H1 (cell line): ENCODE results near the gene PIGX. TPM values are rescaled to one million over a fixed set of nuclear protein-coding genes. Genes with fewer than 3 reads are reported as not detected.

Experiments
- CTCF ChIA-PET: fragments of 300-600 bp; sonication (Branson Sonifier 250); formaldehyde crosslinking; loops from one replicate; lab custom pipeline; 2021; ENCODE audit not compliant: partially characterized antibody; lab: Charles Lee
- POLR2A ChIA-PET: fragments of 300-600 bp; sonication (Branson Sonifier 250); formaldehyde crosslinking; loops from one replicate; lab custom pipeline; 2021; ENCODE audit warnings: inconsistent platforms; ENCODE audit not compliant: partially characterized antibody; lab: Charles Lee
- DNase-seq, 2 experiments: peaks; one replicate each; pipeline versions ENCODE4 v3.0.0 to v3.0.0-alpha.2; 2010 to 2022; ENCODE audit warnings: low spot score in 2 of 2, low read depth in 1 of 2, mixed read lengths in 1 of 2
- FAIRE-seq: peaks from 2 replicates; lab custom pipeline; 2011; peaks lifted over from hg19 to GRCh38; lab: Jason Lieb, UNC
- H2AFZ ChIP-seq: 2 replicates; pipeline ENCODE4 v1.8.1; 2012; ENCODE audit warnings: low read length, inconsistent platforms
- H2AK5ac ChIP-seq: 2 replicates; pipeline ENCODE4 v1.6.1; 2013; ENCODE audit warnings: low read depth, low read length
- H2BK120ac ChIP-seq: replicated peaks from 2 replicates; pipeline ENCODE3; 2013; ENCODE audit warnings: low read depth, low read length, inconsistent platforms
- H2BK12ac ChIP-seq: 2 replicates; pipeline ENCODE4 v1.6.1; 2013; ENCODE audit warnings: low read depth, low read length
- H2BK15ac ChIP-seq: 2 replicates; pipeline ENCODE4 v1.6.1; 2013; ENCODE audit warnings: low read length
- H2BK20ac ChIP-seq: 2 replicates; pipeline ENCODE4 v1.6.1; 2013; ENCODE audit warnings: low read length
- H2BK5ac ChIP-seq: 2 replicates; pipeline ENCODE4 v1.6.1; 2013; ENCODE audit warnings: low read depth, low read length
- H3K14ac ChIP-seq: 2 replicates; pipeline ENCODE4 v1.6.1; 2013; ENCODE audit warnings: inconsistent platforms; ENCODE audit not compliant: insufficient read length
- H3K18ac ChIP-seq: 2 replicates; pipeline ENCODE4 v1.6.1; 2013; ENCODE audit warnings: low read length; ENCODE audit errors: extremely low read depth
- H3K23ac ChIP-seq: 2 replicates; pipeline ENCODE4 v1.6.1; 2013; ENCODE audit warnings: inconsistent platforms; ENCODE audit not compliant: insufficient read length
- H3K23me2 ChIP-seq: 2 replicates; pipeline ENCODE4 v1.6.1; 2013; ENCODE audit warnings: low read depth, low read length
- H3K27ac ChIP-seq: 2 replicates; pipeline ENCODE4 v1.6.1; 2011; ENCODE audit warnings: low read depth, low read length, inconsistent platforms
- H3K27me3 ChIP-seq, 4 experiments: replicated peaks in 1 of 4; 1 replicate in 1 of 4; 2 replicates in 3 of 4; pipeline versions ENCODE4 v1.6.1 to v1.8.1; 2011 to 2013; ENCODE audit warnings: low read length in 3 of 4, mild to moderate bottlenecking in 3 of 4, inconsistent platforms in 2 of 4, mixed read lengths in 2 of 4, moderate library complexity in 1 of 4; ENCODE audit not compliant: control insufficient read depth in 3 of 4, insufficient read depth in 3 of 4; ENCODE audit errors: extremely low read depth in 1 of 4
- H3K36me3 ChIP-seq, 4 experiments: 2 replicates each; pipeline versions ENCODE4 v1.6.1 to v1.8.1; 2011 to 2013; ENCODE audit warnings: mild to moderate bottlenecking in 4 of 4, low read length in 3 of 4, moderate library complexity in 2 of 4, control low read depth in 1 of 4, inconsistent platforms in 1 of 4; ENCODE audit not compliant: insufficient read depth in 4 of 4, control insufficient read depth in 2 of 4
- H3K4ac ChIP-seq: replicated peaks from 2 replicates; pipeline ENCODE3; 2013; ENCODE audit warnings: low read length, low read depth, mixed read lengths, inconsistent platforms; ENCODE audit not compliant: insufficient read length
- H3K4me1 ChIP-seq, 4 experiments: replicated peaks in 1 of 4; 1 replicate in 1 of 4; 2 replicates in 3 of 4; pipeline versions ENCODE4 v1.6.1 to v1.8.1; 2011 to 2013; ENCODE audit warnings: low read length in 3 of 4, inconsistent platforms in 2 of 4, mixed read lengths in 1 of 4; ENCODE audit not compliant: insufficient read depth in 4 of 4, control insufficient read depth in 3 of 4
- H3K4me2 ChIP-seq, 2 experiments: 2 replicates each; pipeline versions ENCODE4 v1.6.1 to v1.8.1; 2011 to 2013; ENCODE audit warnings: low read depth in 2 of 2, low read length in 2 of 2, control low read depth in 1 of 2, inconsistent platforms in 1 of 2, mild to moderate bottlenecking in 1 of 2; ENCODE audit not compliant: insufficient read depth in 1 of 2
- H3K4me3 ChIP-seq, 4 experiments: fragments of 200-600, 300-600 bp in 1 of 4; sonication (generic), shearing (Covaris generic), sonication (Bioruptor Twin) in 1 of 4; 2 replicates each; pipeline versions ENCODE4 v1.5.1 to v1.8.1; 2011 to 2016; ENCODE audit warnings: low read length in 4 of 4, low read depth in 3 of 4, control low read depth in 2 of 4, inconsistent platforms in 2 of 4, mild to moderate bottlenecking in 2 of 4, mixed read lengths in 1 of 4, moderate library complexity in 1 of 4; ENCODE audit not compliant: insufficient read depth in 2 of 4; ENCODE audit errors: extremely low read depth in 1 of 4
- H3K56ac ChIP-seq: replicated peaks from 2 replicates; pipeline ENCODE3; 2013; ENCODE audit warnings: low read depth, mild to moderate bottlenecking, mixed read lengths, low read length, inconsistent platforms; ENCODE audit not compliant: insufficient read length
- H3K79me1 ChIP-seq: 2 replicates; pipeline ENCODE4 v1.6.1; 2013; ENCODE audit warnings: low read depth, low read length, control low read depth
- H3K79me2 ChIP-seq, 2 experiments: 2 replicates each; pipeline versions ENCODE4 v1.6.1 to v1.8.1; 2012 to 2013; ENCODE audit warnings: low read length in 2 of 2, mild to moderate bottlenecking in 2 of 2, inconsistent platforms in 1 of 2; ENCODE audit not compliant: insufficient read depth in 2 of 2, control insufficient read depth in 1 of 2
- H3K9ac ChIP-seq, 4 experiments: replicated peaks in 1 of 4; 1 replicate in 1 of 4; 2 replicates in 3 of 4; pipeline versions ENCODE4 v1.6.1 to v1.8.1; 2011 to 2013; ENCODE audit warnings: low read depth in 3 of 4, low read length in 3 of 4, control low read depth in 2 of 4, mild to moderate bottlenecking in 2 of 4, moderate library complexity in 2 of 4, inconsistent platforms in 1 of 4; ENCODE audit errors: extremely low read depth in 1 of 4
- H3K9me3 ChIP-seq, 2 experiments: 2 replicates each; pipeline versions ENCODE4 v1.6.1 to v1.8.1; 2012 to 2013; ENCODE audit warnings: mild to moderate bottlenecking in 2 of 2, moderate library complexity in 2 of 2, control low read depth in 1 of 2, inconsistent platforms in 1 of 2, low read depth in 1 of 2, low read length in 1 of 2, mixed read lengths in 1 of 2; ENCODE audit not compliant: insufficient read depth in 2 of 2
- H4K20me1 ChIP-seq, 2 experiments: replicated peaks in 1 of 2; 2 replicates each; pipeline versions ENCODE3 to v1.8.1; 2011 to 2013; ENCODE audit warnings: inconsistent platforms in 2 of 2, low read length in 2 of 2, mild to moderate bottlenecking in 1 of 2; ENCODE audit not compliant: insufficient read depth in 2 of 2, control insufficient read depth in 1 of 2
- H4K5ac ChIP-seq: 2 replicates; pipeline ENCODE4 v1.6.1; 2013; ENCODE audit warnings: low read length, low read depth, mixed read lengths, inconsistent platforms; ENCODE audit not compliant: insufficient read length
- H4K8ac ChIP-seq: 2 replicates; pipeline ENCODE4 v1.8.0; 2013; ENCODE audit warnings: mild to moderate bottlenecking, moderate library complexity, low read length, inconsistent platforms; ENCODE audit not compliant: insufficient read depth; ENCODE audit errors: extremely low read depth
- H4K91ac ChIP-seq: replicated peaks from 2 replicates; pipeline ENCODE3; 2013; ENCODE audit warnings: low read length, mixed read lengths, inconsistent platforms; ENCODE audit not compliant: insufficient read length
- ASH2L ChIP-seq: fragments of 200-600, 300-600 bp; sonication (generic); IDR thresholded peaks from one replicate; pipeline ENCODE4 v1.7.1; 2017; ENCODE audit warnings: low read length
- GABPA ChIP-seq: IDR thresholded peaks from 2 replicates; pipeline ENCODE4 v1.6.1; 2011; ENCODE audit warnings: mild to moderate bottlenecking, low read length, moderate library complexity, borderline replicate concordance; ENCODE audit not compliant: insufficient read depth
- KDM5A ChIP-seq: fragments of 200-600 bp; IDR thresholded peaks from 2 replicates; pipeline ENCODE4 v1.7.1; 2012; ENCODE audit warnings: mild to moderate bottlenecking, low read length, inconsistent platforms, mixed read lengths
- NANOG ChIP-seq: IDR thresholded peaks from 2 replicates; pipeline ENCODE4 v1.6.1; 2011; ENCODE audit warnings: low read length, low read depth, mild to moderate bottlenecking, inconsistent platforms; ENCODE audit not compliant: insufficient read depth, poor library complexity, severe bottlenecking
- RNF2 ChIP-seq: fragments of 200-900, 300-1000 bp; sonication (generic); IDR thresholded peaks from 2 replicates; pipeline ENCODE4 v1.7.1; 2016; ENCODE audit warnings: borderline replicate concordance, low read depth, mild to moderate bottlenecking, antibody characterized with exemption, low read length; ENCODE audit not compliant: poor library complexity, severe bottlenecking; ENCODE audit errors: missing control alignments
- RXRA ChIP-seq: IDR thresholded peaks from 2 replicates; pipeline ENCODE4 v1.6.1; 2011; ENCODE audit warnings: low read depth, mild to moderate bottlenecking, low read length, moderate library complexity; ENCODE audit not compliant: insufficient read depth
- TAF1 ChIP-seq: IDR thresholded peaks from 2 replicates; pipeline ENCODE4 v1.6.1; 2011; ENCODE audit warnings: mild to moderate bottlenecking, low read depth, low read length
- TBP ChIP-seq: IDR thresholded peaks from 2 replicates; pipeline ENCODE4 v1.6.1; 2011; ENCODE audit warnings: low read depth, low read length, improper control_type of control experiment
- WGBS, 2 experiments: shearing (Covaris generic) in 1 of 2; methylation state at CpG; one replicate each; pipeline versions ENCODE4 v1.1.6 to v1.1.7; 2013 to 2015; ENCODE audit warnings: low lambda C conversion rate in 2 of 2, mixed read lengths in 2 of 2, inconsistent platforms in 1 of 2, low coverage in 1 of 2, missing lambda C conversion rate in 1 of 2; ENCODE audit not compliant: insufficient replicate concordance in 2 of 2, insufficient coverage in 1 of 2, insufficient read length in 1 of 2; ENCODE audit errors: extremely low coverage in 1 of 2, missing lambda C conversion rate in 1 of 2; 5-methylcytosine and 5-hydroxymethylcytosine counted together
- polyA plus RNA-seq, 7 experiments: library from polyadenylated mRNA; depleted of rRNA in 3 of 7; stranded (reverse) in 5 of 7; unstranded in 2 of 7; fragments of >200 nt in 5 of 7; fragments of 200-250 nt in 2 of 7; gene quantifications; 1 replicate in 5 of 7; 2 replicates in 1 of 7; 4 replicates in 1 of 7; pipeline versions ENCODE4 v1.2.1 to v1.2.3, GENCODE V29; 2011 to 2013; ENCODE audit warnings: missing spikeins in 2 of 7, mixed read lengths in 2 of 7
- total RNA-seq: library from RNA; stranded (reverse); fragmentation: NEBNext Ultra II Directional; extraction: Animal tissue kit (Norgen Biotek cat#: 25700); gene quantifications from 2 replicates; pipeline ENCODE4 v1.2.1, GENCODE V29; 2021

Gene PIGX
- total and polyA plus RNA-seq, 2 of the 8 experiments (the other 6 are each of a cell fraction or from before 2014, with no cell fraction given): 7.0 to 14.9 TPM

GRCh38 chr3:196757876-196758739 lies 45.9 kb downstream of the PIGX start:
- Histone ChIP-seq H3K79me2 (peaks cover 14 to 72% of the 10 kb centered on the region in 2 experiments), H3K18ac (no peak overlapping the region), H2AK5ac (no peak overlapping the region), H2BK20ac (no peak overlapping the region), H3K9ac (no peak overlapping the region), H4K8ac (no peak overlapping the region), H3K23ac (no peak overlapping the region), H2BK5ac (no peak overlapping the region), H3K4me1 (peaks cover 0 to 13% (median 3%) of the 10 kb centered on the region in 4 experiments; a peak in 5 of 7 replicates), H3K4me3 (no peak overlapping the region), H3K36me3 (peaks cover 0 to 3% (median 2%) of the 10 kb centered on the region in 4 experiments; a peak in 3 of 8 replicates), H3K27ac (no peak overlapping the region; the same call in 1 of the 2 replicates), H4K5ac (no peak overlapping the region), H3K14ac (no peak overlapping the region), H3K79me1 (peaks cover 12% of the 10 kb centered on the region), H3K23me2 (no peaks in the 10 kb centered on the region), H3K4ac (no peak overlapping the region), H3K27me3 (no peaks in the 10 kb centered on the region; a peak in 1 of 7 replicates), H3K56ac (no peak overlapping the region), H4K91ac (no peak overlapping the region), H2AFZ (no peak overlapping the region), H3K4me2 (no peak overlapping the region), H2BK12ac (no peak overlapping the region), H3K9me3 (peaks cover 2 to 4% of the 10 kb centered on the region in 2 experiments; a peak in 1 of 4 replicates), H2BK120ac (no peak overlapping the region), H4K20me1 (peaks cover 6 to 7% of the 10 kb centered on the region in 2 experiments), H2BK15ac (no peak overlapping the region)
- no peak for FAIRE-seq
- TF ChIP-seq GABPA (no peak), TAF1 (no peak), ASH2L (no peak), KDM5A (no peak), RNF2 (no peak), TBP (no peak), RXRA (no peak), NANOG (no peak)
- POLR2A ChIA-PET: interaction anchor here (0.7 to 2.5 kb wide), 2 partner anchors 9 to 15 kb away, joined by 3 to 6 read pairs; no protein-coding TSS in a partner anchor
- CTCF ChIA-PET: interaction anchor here (0.6 to 0.7 kb wide), 2 partner anchors 38 to 745 kb away, joined by 3 read pairs; no protein-coding TSS in a partner anchor
- DNase-seq: no peak
- 88% methylated on average over 9 of the region's 9 CpGs; no CpG with 5 or more reads in 1 of the 2 experiments for WGBS, 2 experiments
